Left cardiac atrium (tissue), 4 donors: ENCODE data around the gene HNRNPA0. TPM values are rescaled to one million over a fixed set of nuclear protein-coding genes. Genes with fewer than 3 reads are reported as not detected.

ENCODE experiments used
- ATAC-seq, 2 donors: fragments of 200-7000 bp; cut with Tn5 transposase; one replicate each; pipeline ENCODE4 v1.9.1; 2020; ENCODE audit warnings: mild to moderate bottlenecking in 2 of 2, moderate library complexity in 2 of 2
- DNase-seq: peaks from one replicate; pipeline ENCODE4 v3.0.0-alpha.2; 2020
- intact Hi-C, 2 donors: fragments of 100-400 bp; cut with DNase I; formaldehyde crosslinking; loops; one replicate each; pipeline versions ENCODE4 v1.14.1 to v1.15.1; 2022 to 2023
- total RNA-seq, 2 donors: library from RNA; stranded (reverse); fragmentation: NEBNext Ultra II Directional; extraction: Animal tissue kit (Norgen Biotek cat#: 25700); gene quantifications; one replicate each; pipeline ENCODE4 v1.2.1, GENCODE V29; 2021
- donor health status: DM: no; HTN: yes; CAD: no.
- donor health status: DM: no; HTN: yes; CAD: no; lungs with severe emphysema.
- donor health status: DM: yes; HTN: yes; CAD: no.
- donor health status: Dilated cardiomyopathy.

The HNRNPA0 gene
- total RNA-seq, 2 donors from 2014 or later, result 14.3 to 27.1 TPM

- ATAC-seq (no peak), DNase-seq (no peak)
- intact Hi-C loops, result no loop called here
These were observed 4.0 kb upstream of the HNRNPA0 start for GRCh38 chr5:137758121-137758520.

- DNase-seq (no peak), ATAC-seq (no peak)
- intact Hi-C loops, result no loop called here
These were observed 3.5 kb upstream of the HNRNPA0 start for GRCh38 chr5:137757634-137758033.

- intact Hi-C loops, result no loop called here
- ATAC-seq (peak; percentile 18 to 43), DNase-seq (no peak)
These were observed 999 bp upstream of the HNRNPA0 start for GRCh38 chr5:137754961-137755762.

- DNase-seq (peak; percentile 66), ATAC-seq (peak; percentile 28 to 34)
- intact Hi-C loops, result no loop called here
These were observed 424 bp downstream of the HNRNPA0 start for GRCh38 chr5:137753691-137754187.

GRCh38 chr5:137752905-137753690 lies 1.1 kb downstream of the HNRNPA0 start:
- DNase-seq (peak; percentile 53), ATAC-seq (peak in 1 of 2 donors; percentile 2)
- intact Hi-C loops, result no loop called here

GRCh38 chr5:137751869-137752491 lies 2.2 kb downstream of the HNRNPA0 start:
- intact Hi-C loops, result no loop called here
- ATAC-seq (no peak), DNase-seq (no peak)

- ATAC-seq (no peak), DNase-seq (no peak)
- intact Hi-C loops, result no loop called here
These were observed 3.7 kb downstream of the HNRNPA0 start for GRCh38 chr5:137750436-137750835.

- DNase-seq (no peak), ATAC-seq (no peak)
- intact Hi-C loops, result no loop called here
These were observed 6.3 kb downstream of the HNRNPA0 start for GRCh38 chr5:137747848-137748247.

GRCh38 chr5:137743031-137743640 lies 11.0 kb downstream of the HNRNPA0 start:
- peak; percentile 45 for DNase-seq
- peak; percentile 83 to 85 for ATAC-seq
- intact Hi-C loops, result loop anchor here (1.0 to 5.0 kb wide), 3 partner anchors 83 to 114 kb away; no protein-coding TSS in a partner anchor

GRCh38 chr5:137741718-137742117 lies 12.4 kb downstream of the HNRNPA0 start:
- intact Hi-C loops, result loop anchor here (2.0 to 5.0 kb wide), 2 partner anchors 84 to 113 kb away; no protein-coding TSS in a partner anchor
- ATAC-seq, result no peak
- no peak for DNase-seq

- intact Hi-C loops, result loop anchor here in 1 of 2 donors (5.0 kb wide), 1 partner anchor 82 kb away; no protein-coding TSS in a partner anchor
- no peak for ATAC-seq
- no peak for DNase-seq
These were observed 14.4 kb downstream of the HNRNPA0 start for GRCh38 chr5:137739737-137740136.

- ATAC-seq (no peak), DNase-seq (no peak)
- intact Hi-C loops, result no loop called here
These were observed 15.2 kb downstream of the HNRNPA0 start for GRCh38 chr5:137738947-137739346.

- intact Hi-C loops, result no loop called here
- peak; percentile 80 for DNase-seq
- ATAC-seq, result peak; percentile 75 to 80
These were observed 16.6 kb downstream of the HNRNPA0 start for GRCh38 chr5:137737349-137738131.

GRCh38 chr5:137736496-137736895 lies 17.7 kb downstream of the HNRNPA0 start:
- ATAC-seq (no peak), DNase-seq (no peak)
- intact Hi-C loops, result no loop called here

GRCh38 chr5:137735555-137736284 lies 18.4 kb downstream of the HNRNPA0 start, which contains the start of gene KLHL3:
KLHL3 (minus strand) TSS chr5:137736089; CDS start chr5:137735646, 443 bp downstream.
- intact Hi-C loops, result no loop called here
- ATAC-seq, result peak; percentile 67 to 77
- DNase-seq, result peak; percentile 29

- ATAC-seq (peak; percentile 52 to 58), DNase-seq (peak; percentile 54)
- intact Hi-C loops, result no loop called here
These were observed 19.1 kb downstream of the HNRNPA0 start for GRCh38 chr5:137734962-137735554.

GRCh38 chr5:137734331-137734730 lies 19.8 kb downstream of the HNRNPA0 start:
- DNase-seq, result no peak
- intact Hi-C loops, result no loop called here
- ATAC-seq, result no peak
